GM20000 (cell line): ENCODE measurements around the gene KLHL8.

ENCODE experiments used
- DNase-seq: peaks from one replicate; pipeline ENCODE4 v3.0.0; 2012; ENCODE audit warnings: low spot score
- CTCF ChIP-seq: IDR thresholded peaks from 2 replicates; pipeline ENCODE4 v1.5.1; 2012; ENCODE audit warnings: mild to moderate bottlenecking, control low read depth; ENCODE audit errors: extremely low read depth, missing control alignments

The KLHL8 gene

GRCh38 chr4:87193958-87194675 is 26.3 kb downstream of the KLHL8 start:
- no peak for TF ChIP-seq CTCF
- DNase-seq, result no peak

- no peak for DNase-seq
- TF ChIP-seq CTCF, result no peak
Observed at GRCh38 chr4:87192145-87192919, 28.1 kb downstream of the KLHL8 start.

- no peak for TF ChIP-seq CTCF
- no peak for DNase-seq
Observed at GRCh38 chr4:87188932-87189331, 31.5 kb downstream of the KLHL8 start.

- no peak for TF ChIP-seq CTCF
- DNase-seq, result no peak
Observed at GRCh38 chr4:87188048-87188447, 32.4 kb downstream of the KLHL8 start.

GRCh38 chr4:87185146-87185870 is 35.1 kb downstream of the KLHL8 start:
- TF ChIP-seq CTCF, result no peak
- DNase-seq, result no peak

GRCh38 chr4:87180767-87181166 is 39.7 kb downstream of the KLHL8 start:
- TF ChIP-seq CTCF, result no peak
- DNase-seq, result no peak

- no peak for TF ChIP-seq CTCF
- DNase-seq, result no peak
Observed at GRCh38 chr4:87179751-87180150, 40.7 kb downstream of the KLHL8 start.
